ENCODE results near the gene DNAH9.
"Not testable (repeated sequence)": the region's sequence is repeated elsewhere in the genome, so short reads cannot be mapped to it uniquely, and the experiment has no call there.

Gene DNAH9

DNA sequence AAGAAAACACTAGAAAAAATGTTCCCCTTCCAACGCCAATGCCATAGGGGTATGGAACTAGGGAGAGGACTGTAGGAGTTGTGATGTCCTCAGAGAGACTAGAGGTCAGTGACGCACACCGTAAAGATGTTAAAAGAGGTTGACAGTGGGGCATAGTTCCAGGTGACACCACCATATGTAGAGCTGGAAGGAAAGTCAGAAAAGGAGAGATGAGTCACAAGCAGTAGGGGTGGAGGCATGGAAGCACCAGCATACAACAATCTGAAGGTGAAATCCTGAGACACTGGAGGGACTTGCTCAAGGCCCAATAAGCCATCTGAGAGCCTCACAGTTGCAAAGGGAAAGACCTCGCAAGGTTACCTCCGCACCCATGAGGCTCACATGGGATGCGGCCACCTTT is 323.0 kb downstream of the DNAH9 start:
- DNase-seq (ENCODE audit: low read depth), result no peak

DNA sequence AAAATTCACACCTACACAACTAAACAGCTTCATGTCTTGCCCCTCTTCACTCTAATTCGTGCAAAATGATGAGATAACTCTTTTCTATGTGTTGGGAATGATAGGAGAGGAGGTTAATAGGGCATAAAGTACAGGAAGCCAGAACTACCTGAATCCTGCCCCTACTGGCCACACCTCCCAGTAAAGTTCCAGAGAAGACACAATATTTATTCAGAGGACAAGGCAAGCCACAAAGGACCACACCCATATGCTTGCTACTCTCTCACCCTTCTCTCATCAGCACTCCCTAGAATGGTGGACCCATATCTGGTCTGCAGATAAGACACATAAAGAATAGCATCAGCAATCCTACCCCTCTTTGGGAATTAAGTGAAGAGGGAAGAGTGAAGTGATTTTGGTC is 324.4 kb downstream of the DNAH9 start:
- no peak for DNase-seq (ENCODE audit: low read depth)

DNA sequence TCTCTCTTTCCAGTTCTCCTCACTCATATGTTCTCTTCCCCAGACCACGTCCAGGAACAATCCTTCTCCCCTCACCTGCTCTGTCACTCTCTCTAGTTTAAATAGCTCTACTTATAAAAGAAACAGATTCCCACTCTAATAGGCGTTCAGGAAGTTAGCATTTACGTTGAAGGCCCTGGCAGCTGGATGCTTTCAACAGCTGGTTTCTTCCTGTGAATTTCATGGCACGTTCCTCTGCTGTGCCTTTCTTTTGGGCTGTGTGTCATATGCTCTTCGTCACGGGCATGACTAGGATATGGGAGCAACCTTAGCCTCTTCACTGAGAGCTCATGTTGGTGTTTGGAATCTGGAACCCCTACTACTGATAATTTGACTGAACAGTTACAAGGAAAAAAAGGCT is 325.8 kb downstream of the DNAH9 start:
- DNase-seq (ENCODE audit: low read depth), result no peak

DNA sequence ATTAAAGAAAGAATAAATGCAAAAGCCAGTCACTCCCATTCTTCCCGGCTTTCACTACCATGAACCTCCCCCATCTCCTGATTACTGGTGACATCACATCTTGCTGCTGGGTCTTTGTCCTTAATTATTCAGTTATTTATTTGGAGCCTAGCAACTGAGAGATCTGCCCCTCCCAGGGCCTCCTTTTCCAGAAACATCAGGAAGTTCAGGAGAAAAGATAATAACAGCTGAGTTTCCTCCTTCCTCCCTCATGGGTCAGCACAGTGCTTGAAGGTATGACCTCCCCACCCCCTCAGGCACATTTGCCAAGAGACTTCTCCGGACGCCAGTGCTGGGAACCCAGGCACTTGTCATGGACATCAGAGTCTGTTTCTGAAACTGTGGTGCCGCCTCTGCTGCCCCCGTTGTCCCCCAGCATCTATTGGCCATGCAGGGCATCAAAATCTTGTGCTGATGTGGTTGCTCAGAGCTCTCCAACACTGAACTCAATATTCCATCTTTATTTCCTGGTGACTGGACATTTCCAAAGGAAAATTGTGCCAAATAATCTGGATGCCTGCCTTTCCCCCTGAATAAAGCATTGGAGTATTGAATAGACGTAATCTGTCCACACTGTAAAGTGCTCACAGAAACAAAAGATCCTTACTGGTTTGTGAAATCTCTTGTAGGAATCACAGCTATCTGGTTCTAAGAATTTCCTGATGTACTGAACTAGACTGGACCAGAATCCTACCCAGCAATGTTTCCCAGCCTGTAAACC is 327.2 kb downstream of the DNAH9 start:
- no peak for DNase-seq (ENCODE audit: low read depth)

DNA sequence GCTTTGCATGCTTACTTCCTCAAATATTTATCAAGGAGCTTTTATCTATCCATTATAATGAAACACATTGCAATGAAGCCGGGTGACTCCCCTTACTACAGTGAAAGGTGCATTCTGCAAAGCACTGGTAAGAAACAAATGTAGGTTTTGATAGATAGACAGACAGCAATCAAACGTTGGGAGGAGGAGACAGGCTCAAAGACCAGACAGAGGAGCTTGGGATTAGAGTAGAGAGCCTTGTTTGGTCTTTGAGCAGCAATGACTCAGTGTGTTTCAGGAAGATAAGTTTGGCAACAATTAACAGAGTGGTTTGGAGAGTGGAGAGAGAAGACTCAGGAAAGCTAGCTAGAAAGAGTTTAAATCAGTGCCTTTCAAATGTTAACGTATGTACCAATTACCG is 330.2 kb downstream of the DNAH9 start:
- DNase-seq (ENCODE audit: low read depth), result no peak

DNA sequence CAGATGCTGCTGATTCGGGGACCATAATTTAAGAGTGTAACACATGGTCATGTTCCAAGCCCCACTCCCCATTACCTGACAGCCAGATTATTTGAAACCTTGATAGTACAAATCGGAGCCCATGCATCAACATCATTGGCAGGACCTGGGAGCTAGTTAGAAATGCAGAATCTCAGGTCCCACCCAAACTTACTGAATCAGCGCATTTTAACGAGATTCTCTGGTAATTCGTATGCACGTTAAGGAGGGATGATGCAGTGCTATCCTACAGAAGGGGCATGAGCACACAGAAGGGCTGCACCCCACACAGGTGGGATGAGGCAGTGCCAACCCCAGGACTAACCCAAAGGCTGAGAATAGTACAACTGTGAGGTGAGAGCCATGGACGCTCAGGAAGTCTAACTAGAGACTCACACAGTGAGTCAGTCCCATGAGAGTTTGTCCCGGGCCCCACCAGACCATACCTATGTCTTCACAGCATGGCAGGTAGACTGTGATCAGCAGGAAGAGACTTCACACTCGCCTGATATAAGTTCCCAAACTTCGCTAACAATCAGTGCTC is 334.1 kb downstream of the DNAH9 start:
- DNase-seq (ENCODE audit: low read depth), result no peak

DNA sequence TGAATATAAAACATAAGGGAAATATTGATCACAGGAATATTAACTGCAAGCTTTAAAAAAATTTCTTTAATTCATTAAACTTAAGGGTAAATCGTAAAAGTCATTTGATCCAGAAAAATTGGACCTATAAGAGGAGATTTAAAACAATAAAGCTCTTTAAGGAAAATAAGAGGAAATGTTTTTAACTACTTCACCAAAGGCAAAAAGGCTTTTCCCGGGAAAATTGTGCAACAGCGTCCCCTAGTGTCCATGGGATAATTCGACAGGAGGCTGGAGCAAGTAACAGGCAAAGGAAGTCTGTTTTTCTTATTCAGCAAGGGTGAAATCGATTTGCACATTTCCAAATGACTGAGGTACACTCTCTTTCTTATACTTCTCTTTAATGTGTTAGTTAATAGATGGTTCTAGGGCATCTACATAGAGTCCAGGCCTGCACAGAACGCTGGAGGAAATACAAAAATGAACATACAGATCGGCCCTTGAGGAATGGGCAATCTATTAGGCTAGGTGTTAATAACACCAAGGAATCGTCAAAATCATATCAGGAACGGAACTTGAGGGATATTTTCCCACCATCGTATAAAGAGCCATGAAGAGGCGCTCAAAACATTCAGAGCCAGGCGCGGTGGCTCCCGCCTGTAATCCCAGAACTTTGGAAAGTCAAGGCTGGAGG is 337.6 kb downstream of the DNAH9 start:
- no peak for DNase-seq (ENCODE audit: low read depth)

DNA sequence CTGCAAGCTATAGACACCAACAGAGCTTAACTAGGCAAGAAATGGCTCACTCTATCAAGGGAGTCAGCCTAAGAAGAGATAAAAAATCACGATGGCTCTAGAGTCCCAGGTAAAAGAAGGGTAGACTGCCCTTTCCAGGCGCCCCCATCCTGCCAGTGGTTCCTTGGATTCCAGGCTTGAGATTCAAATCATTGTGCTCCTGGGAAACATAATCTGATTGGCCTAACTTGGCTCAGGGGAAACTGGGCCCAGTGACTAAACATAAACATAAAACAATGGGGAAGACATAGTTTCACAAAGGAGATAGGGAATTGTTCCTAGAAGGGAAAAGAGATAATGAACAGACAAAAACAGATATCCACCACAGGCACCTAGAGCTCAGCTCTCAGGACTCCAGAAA is 342.6 kb downstream of the DNAH9 start:
- DNase-seq (ENCODE audit: low read depth), result no peak

DNA sequence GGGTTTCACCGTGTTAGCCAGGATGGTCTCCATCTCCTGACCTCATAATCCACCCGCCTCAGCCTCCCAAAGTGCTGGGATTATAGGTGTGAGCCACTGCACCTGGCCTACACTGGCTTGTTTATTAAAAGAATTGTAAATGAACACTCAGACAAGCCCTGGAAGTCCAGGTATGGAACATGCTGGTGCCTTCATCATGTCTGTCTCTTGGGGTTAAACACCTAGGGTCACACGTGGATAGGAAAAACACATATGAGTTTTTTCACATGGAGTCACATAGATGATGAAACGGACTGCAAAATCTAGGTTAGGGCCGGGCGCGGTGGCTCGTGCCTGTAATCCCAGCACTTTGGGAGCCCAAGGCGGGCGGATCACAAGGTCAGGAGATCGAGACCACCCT is 344.8 kb downstream of the DNAH9 start:
- DNase-seq (ENCODE audit: low read depth), result not testable (repeated sequence)

DNA sequence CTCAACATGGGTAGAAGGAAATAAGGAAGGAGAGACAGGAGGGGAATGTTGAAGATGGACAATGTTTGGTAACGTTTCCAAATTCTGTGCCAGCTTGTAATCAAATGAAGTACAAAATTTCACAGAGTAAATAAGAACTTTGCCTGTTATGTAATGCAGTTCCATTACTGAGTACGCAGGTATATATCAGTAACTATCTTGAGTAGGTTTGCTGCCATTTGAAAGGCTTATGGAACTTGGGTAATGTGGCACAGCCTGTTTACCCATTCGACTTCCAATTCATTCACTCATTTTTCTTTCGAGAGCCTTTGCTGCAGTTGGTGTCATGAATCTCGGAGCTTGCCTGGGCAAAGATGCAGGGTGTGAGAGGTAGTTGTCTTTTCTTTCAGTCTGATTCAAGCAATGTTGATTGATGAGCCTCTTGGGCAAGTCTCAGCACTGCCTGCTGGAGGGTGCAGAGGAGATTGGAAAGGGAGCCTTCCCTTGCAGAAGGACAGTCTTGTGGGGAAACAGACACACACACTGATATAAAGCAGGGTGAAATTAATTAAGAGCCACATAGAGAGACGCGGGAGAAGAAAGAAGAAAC is 345.6 kb downstream of the DNAH9 start:
- no peak for DNase-seq (ENCODE audit: low read depth)

DNA sequence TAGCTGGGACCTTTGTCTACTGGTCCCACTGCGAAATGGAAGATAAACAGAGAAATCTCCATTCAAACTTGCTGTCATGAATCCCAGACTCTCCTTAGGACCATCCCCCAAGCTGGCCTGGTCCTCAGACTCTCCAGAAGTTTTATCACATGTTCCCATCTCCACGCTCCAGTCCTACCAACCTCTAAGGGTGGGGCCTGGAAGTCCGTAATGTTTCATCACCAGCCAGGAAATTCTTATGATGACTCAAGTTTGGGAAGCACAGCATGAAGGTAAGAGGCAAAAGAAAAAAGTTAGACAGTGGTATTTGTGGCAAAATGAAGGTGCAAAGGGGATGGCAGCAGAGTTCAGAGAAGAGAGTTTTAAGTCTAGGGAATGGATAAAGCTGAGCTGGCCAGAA is 346.3 kb downstream of the DNAH9 start:
- DNase-seq (ENCODE audit: low read depth), result no peak

DNA sequence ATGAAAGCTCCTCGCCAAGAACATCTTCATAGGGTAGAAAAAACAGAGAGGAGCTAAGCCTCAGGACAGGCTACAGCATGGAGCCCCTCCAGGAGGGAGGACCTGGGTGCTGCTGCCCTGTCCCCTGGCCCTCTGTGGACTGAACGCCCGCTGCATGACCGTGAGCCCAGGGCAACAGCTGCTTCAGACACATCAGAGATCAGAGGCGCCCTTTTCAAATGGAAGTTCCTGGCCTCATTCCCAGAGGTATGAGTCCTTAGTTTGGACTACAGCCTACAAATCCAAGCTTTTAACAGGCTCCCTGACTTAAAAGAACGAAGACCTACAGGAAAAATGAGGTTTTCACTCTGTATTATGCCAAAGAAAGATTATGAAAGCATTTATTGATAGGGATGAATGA is 350.5 kb downstream of the DNAH9 start:
- no peak for DNase-seq (ENCODE audit: low read depth)

DNA sequence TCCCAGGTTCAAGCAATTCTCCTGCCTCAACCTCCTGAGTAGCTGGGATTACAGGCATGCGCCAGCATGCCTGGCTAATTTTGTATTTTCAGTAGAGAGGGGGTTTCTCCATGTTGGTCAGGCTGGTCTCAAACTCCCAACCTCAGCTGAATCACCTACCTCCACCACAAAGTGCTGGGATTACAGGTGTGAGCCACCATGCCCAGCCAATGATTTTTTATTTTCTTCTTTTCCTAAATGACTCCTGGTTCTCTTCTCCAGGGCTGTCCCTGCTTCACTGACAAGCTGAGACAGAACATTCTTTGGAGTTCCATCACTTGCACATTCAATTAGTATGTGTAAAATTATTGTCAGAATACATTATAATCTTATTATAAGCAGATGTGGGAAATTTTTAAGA is 351.3 kb downstream of the DNAH9 start:
- DNase-seq (ENCODE audit: low read depth), result not testable (repeated sequence)

DNA sequence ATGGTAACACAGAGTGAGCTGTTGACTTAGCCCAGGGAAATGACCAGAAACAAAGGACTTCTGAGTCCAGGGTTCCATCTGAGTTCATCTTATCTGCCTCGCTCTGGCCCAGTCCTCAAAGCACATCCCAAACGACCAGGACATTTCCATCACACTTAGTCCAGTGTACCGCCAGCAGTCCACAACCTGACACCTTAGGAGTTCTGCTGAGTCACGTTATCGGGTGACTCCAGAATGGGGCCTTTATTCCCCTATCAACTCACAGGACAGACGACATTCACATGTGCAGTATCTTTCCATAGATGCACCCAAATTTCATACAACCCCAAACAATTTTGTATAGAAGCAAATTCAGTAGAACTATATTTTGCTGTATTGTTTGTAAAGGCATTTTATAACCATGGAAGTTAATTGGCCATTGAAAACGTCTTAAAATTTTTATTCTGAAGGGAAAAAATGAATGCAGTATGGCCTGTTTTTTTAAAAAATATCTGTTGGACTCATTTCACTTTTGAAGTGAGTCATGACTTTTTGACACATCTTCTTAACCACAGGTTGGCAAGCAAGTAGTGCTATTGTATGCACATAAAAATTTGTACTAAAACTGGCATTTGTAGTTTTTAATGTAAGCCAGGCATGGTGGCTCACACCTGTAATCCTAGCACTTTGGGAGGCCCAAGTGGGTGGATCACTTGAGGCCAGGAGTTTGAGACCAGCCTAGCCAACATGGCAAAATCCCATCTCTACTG is 352.7 kb downstream of the DNAH9 start:
- DNase-seq (ENCODE audit: low read depth), result no peak

DNA sequence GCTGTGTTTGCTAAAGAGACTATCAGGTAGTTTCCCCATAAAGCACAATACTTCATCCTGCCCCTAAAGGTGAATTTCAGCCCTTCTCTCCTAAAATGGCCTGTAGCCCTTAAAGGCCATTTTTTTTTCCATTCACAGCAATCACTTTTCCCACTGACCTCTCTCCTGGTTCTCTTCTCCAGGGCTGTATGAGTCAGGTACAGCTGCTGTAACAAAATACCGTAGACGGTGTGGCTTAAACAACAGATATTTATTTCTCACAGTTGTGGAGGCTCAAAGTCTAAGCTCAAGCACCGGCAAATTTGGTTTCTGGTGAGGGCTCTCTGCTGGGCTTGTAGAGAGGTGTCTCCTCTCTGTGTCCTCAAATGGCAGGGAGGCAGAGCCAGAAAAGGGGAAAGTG is 354.3 kb downstream of the DNAH9 start:
- no peak for DNase-seq (ENCODE audit: low read depth)

DNA sequence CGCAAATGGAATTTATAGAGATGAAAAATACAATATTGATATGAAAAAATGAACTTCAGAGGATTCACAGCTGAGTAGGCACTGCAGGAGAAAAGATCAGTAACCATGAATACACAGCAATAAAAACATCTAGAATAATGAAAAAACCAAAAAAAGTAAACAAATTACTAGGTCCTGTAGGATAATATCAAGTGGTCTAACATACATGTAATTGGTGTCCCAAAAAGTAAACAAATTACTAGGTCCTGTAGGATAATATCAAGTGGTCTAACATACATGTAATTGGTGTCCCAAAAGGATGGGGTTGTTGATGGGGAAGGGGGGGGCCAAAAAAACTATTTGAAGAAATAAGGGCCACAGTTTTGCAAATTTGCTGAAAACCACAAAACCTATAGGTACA is 355.7 kb downstream of the DNAH9 start:
- no peak for DNase-seq (ENCODE audit: low read depth)

DNA sequence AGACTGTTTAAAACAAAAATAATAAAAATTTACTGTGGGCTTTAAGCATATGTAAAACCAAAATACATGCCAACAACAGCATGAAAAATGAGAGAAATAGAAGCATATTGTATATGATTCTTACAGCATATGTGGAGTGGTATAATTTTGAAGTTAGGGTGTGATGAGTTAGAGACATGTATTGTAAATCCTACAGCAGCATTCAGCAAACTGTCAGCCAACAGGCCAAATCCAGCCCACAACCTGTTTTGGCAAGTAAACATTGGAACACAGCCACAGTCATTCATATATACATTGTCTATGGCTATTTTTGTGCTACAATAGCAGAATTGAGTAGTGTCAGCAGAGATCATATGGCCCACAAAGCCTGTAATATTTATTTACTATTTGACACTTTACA is 356.7 kb downstream of the DNAH9 start:
- DNase-seq (ENCODE audit: low read depth), result no peak

DNA sequence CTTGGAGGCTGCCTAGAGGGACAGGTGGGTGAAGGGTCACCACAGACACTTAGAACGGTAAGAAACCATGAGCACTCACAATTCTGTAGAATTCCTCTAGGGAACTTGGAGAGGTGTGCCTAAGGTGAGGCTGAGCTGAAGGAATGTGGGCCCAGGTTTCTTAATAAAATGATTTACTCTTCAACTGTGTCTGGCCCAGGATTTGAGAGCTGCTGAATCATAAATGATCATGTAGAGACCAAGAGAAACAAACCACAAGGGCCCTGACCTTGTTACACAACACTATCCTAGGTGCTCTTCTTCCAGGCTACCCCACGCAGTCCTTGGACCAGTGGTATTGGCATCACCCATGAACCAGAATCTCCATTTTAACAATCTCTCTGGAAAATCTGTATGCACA is 371.3 kb downstream of the DNAH9 start:
- DNase-seq (ENCODE audit: low read depth), result no peak

DNA sequence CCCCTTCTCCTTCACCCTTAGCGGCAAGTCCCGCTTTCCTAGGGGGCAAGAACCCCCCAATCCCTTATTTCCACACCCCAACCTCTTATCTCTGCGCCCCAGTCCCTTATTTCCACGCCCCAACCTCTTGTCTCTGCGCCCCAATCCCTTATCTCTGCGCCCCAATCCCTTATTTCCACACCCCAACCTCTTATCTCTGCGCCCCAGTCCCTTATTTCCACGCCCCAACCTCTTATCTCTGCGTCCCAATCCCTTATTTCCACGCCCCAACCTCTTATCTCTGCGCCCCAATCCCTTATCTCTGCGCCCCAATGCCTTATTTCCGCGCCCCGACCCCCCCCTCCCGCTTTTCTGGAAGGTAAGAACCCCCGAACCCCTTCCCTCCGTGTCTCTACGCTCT is 374.5 kb downstream of the DNAH9 start:
- not testable (repeated sequence) for DNase-seq (ENCODE audit: low read depth)

DNA sequence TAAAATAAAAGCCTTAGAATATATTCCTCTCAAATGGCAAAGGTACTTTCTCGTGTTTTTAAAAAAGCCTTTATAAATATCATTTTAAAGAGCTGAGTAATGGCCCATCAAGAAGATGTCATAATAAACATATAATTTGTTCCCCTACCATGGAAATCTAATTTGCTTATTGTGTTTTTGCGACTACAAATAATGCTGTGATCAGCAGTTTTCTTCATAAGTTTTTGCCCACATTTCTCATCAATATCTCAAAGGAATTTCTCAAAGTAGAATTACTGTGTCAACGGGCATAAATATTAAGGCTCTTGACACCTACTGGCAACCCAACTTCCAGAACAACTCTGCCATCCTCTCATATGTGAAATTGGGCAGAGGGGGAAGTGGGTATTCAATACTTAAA is 381.5 kb downstream of the DNAH9 start:
- no peak for DNase-seq (ENCODE audit: low read depth)

DNA sequence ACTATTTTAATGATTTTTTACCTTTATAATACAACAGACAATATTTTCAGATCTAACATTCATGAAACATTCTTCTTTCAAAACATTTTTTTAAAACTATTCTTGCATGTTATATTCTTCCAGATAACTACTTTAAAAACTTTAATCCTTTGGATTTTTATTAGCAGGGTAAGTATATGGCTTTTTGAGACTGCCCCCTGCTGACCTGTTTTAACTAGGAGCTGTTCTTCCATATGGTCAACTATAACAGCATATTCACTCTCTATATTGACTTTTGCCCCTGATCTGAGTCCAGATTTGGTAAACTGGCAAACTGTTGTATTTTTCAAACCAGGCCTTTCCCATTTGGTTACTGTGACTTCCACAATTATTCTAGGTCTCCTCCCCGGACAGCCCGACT is 382.5 kb downstream of the DNAH9 start:
- DNase-seq (ENCODE audit: low read depth), result no peak

DNA sequence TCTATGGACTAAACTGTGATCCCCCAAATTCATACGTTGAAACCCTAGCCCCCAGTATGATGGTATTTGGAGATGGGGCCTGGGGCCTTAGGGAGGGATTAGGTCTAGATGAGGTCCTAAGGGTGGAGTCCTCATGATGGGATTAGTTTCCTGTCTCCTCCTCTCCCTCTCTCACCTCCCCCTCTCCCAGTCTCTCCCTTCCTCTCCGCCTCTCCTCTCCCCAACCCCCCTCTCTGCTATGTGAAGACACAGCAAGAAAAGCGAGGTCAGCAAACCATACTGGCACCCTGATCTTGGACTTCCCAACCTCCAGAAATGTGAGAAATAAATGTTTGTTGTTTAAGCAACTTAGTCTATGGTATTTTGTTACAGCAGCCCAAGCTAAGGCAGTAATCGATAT is 383.6 kb downstream of the DNAH9 start:
- DNase-seq (ENCODE audit: low read depth), result no peak

Measured in activated T-cell treated with anti-CD3 and anti-CD28 coated beads for 1 hour (primary cell).